OCI-M2 (cell line): ENCODE data around the gene SARNP.
A peak's percentile ranks its signal among the peaks of the same experiment; 100 is the strongest.

Experiments
- DNase-seq: peaks from one replicate; lab custom pipeline; 2025; ENCODE audit not compliant: unreplicated experiment; lab: John Stamatoyannopoulos, UW

Gene SARNP

DNA sequence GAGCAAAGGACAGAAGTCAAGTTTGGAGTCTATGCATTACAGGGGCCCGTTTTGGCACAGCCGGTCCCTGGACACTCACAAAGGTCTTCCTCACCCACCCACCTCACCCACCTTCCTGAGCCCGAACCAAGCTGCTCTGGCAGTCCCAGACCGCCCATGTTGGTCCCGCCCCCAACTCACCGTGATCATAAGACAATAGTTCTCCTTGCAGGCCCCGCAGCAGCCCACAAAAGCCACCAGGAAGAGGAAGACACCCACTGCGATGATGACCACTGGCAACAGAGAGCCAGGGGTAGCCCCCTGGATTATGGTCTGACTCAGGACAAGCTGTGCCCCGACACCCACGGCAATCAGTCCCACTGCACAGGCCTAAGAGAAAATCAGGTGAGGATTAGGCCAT lies 90.6 kb downstream of the SARNP start:
- no peak for DNase-seq

DNA sequence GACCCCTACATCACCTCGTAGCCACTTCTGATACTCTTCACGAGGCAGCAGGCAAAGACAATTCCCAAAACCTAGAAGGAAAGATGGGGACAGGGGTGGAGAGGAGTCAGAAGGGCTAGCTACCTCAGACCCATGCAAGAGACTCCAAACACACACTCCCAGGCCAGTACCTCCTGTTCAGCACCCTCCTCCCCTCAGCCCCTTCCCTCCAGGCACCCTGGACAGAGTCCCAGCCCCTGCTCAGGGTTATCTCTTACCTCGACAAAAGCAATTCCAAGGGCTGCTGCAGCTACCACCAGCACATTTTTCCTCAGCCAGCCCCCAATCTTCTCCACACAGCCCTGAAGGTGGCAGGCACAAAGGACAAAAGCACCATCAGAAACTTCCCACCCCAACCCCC lies 92.0 kb downstream of the SARNP start:
- DNase-seq: no peak

GRCh38 chr12:55724940-55725309 lies 92.6 kb downstream of the SARNP start:
- DNase-seq: no peak

GRCh38 chr12:55724226-55724939 lies 93.1 kb downstream of the SARNP start:
- DNase-seq: no peak

- DNase-seq: no peak
Observed at GRCh38 chr12:55723516-55724225, 93.9 kb downstream of the SARNP start.

GRCh38 chr12:55722948-55723347 lies 94.6 kb downstream of the SARNP start:
- no peak for DNase-seq

GRCh38 chr12:55721601-55722213 lies 95.8 kb downstream of the SARNP start:
- DNase-seq: no peak

DNA sequence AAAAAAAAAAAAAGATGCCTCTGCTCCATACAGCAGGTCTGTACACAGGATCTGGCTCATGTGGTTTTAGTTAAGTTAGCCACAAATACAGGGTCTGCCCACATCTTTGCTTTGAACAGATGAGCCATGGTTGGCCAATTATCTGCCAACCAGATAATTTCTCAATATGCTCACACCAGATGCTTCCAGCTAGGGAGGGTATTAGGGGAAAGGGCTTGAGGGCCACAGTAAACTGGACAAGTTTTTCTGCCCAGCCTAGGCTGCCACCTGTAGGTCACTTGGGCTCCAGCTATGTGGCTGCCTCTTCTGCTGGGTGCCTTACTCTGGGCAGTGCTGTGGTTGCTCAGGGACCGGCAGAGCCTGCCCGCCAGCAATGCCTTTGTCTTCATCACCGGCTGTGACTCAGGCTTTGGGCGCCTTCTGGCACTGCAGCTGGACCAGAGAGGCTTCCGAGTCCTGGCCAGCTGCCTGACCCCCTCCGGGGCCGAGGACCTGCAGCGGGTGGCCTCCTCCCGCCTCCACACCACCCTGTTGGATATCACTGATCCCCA lies 96.6 kb downstream of the SARNP start:
- no peak for DNase-seq

DNA sequence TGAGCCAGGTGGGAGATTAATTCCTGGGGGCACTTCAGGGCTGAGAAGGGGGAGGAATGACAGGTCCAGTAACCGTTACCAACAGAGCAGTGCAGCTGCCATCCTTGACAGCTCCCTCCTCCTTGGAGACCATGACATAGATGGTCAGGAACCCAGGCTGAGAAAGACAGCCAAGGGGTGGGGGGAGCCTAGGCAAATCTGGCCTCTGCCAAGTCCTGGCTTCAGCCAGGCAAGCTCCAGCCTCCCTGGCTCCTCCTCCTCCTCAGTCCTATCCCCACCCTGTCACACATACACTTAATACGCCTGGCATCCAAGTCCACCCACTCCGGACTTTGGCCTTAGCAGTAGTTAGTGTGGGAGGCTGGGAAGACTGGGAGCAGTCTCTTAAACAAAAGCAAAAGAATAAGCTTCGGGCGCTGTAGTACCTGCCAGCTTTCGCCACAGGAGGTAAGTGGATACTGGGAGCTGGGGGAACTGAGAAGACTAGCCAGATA lies 97.4 kb downstream of the SARNP start, which contains the start of gene RDH5:
Gene RDH5 (plus strand): TSS at position 323 of the 494 bp plus-strand sequence. CDS start 792 bp downstream, outside the sequence.
- DNase-seq: no peak

DNA sequence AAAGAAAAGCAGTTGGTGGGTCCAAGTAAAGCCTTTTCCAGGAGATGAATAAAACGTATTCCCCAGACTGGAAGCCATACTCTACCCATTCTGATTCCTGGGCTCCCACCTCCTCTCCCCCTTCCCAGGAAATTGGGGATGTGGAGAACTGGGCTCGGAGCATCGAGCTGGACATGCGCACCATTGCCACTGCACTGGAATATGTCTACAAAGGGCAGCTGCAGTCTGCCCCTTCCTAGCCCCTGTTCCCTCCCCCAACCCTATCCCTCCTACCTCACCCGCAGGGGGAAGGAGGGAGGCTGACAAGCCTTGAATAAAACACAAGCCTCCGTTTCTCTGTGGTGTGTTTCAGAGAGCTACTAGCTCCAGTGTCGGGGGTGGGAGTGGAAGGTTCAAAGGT lies 98.2 kb downstream of the SARNP start:
- DNase-seq: no peak

DNA sequence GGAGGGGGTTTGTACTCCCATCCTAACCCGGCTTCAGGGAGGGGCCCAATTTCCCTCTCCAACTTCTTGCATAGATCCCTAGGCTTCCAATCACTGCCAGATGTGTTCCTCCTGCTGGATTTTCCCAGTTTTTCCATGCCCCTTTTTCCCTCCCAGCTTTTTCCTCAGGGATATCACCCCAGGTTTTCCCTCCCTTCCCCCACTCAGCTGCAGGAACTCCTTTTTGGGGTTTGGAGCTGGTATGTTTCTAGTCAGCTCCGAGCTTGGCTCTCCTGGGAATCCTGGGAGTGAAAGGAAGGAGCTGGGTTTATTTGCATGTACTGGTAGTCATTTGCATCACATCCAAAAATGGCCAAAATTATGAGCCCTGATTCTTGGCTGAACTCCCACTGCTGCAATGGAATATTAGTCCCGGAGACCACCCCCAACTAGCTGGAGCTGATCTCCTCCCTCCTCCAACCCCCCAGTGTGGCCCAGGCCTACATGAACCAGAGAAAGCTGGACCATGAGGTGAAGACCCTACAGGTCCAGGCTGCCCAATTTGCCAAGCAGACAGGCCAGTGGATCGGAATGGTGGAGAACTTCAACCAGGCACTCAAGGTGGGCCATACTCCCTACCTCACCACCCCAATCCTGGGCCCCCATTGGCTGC lies 98.8 kb downstream of the SARNP start:
- DNase-seq: no peak

GRCh38 chr12:55718015-55718414 lies 99.5 kb downstream of the SARNP start:
- DNase-seq: no peak

- DNase-seq: no peak
Observed at GRCh38 chr12:55717011-55718007, 100.2 kb downstream of the SARNP start.

GRCh38 chr12:55716582-55716957 lies 101.0 kb downstream of the SARNP start:
- DNase-seq: no peak

DNA sequence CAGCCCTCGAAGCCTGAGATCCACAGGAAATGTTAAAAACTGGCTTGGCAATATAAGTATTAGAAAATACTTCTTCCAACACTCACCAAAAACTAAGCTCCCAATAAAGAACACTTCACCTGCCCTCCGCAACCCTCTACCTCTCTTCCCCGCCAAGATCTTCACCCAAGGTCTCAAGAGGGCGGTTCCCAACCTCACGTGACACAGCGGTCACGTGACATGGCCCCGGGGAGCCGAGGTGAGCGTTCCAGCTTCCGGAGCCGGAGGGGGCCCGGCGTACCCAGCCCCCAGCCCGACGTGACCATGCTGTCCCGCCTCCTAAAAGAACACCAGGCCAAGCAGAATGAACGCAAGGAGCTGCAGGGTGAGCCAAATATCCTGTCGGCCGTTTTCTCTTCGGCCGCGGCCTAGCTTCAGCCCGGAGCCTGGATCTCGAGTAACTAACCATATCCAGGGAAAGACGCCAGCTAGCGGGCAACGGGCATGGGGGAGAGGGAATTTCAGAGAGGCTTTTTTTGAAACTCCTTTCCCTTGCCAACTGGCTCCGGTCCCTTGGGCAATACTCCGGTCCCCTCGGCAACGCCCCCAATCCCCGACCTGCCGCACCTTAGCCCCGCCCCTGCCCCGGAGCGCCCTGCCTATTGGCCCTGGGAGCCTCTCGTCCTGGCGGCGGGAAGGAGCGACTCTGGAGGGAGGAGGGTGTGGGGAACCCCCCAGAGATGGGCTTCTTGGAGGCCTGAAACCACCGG lies 101.5 kb downstream of the SARNP start, which contains the start of gene BLOC1S1:
Gene BLOC1S1 (plus strand): TSS at position 214 of the 749 bp plus-strand sequence. CDS start 6 bp downstream, at position 220.
- DNase-seq: peak; percentile 25

GRCh38 chr12:55715169-55715764 lies 102.3 kb downstream of the SARNP start:
- DNase-seq: no peak

GRCh38 chr12:55713721-55714120 lies 103.8 kb downstream of the SARNP start:
- no peak for DNase-seq

- no peak for DNase-seq
Observed at GRCh38 chr12:55712700-55713415, 104.7 kb downstream of the SARNP start.
